Midbrain (tissue), 1 donor: ENCODE results near the gene DZANK1.
"Not testable (repeated sequence)": the region's sequence is repeated elsewhere in the genome, so short reads cannot be mapped to it uniquely, and the experiment has no call there.

Source experiments
- DNase-seq: peaks from one replicate; lab custom pipeline; 2025; lab: John Stamatoyannopoulos, UW

DZANK1 gene

DNA sequence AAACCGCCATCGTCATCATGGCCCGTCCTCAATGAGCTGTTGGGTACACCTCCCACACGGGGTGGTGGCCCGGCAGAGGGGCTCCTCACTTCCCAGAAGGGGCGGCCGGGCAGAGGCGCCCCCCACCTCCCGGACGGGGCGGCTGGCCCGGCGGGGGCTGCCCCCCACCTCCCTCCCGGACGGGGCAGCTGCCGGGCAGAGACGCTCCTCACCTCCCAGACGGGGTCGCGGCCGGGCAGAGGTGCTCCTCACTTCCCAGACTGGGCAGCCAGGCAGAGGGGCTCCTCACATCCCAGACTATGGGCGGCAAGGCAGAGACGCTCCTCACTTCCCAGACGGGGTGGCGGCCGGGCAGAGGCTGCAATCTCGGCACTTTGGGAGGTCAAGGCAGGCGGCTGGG, 91.3 kb downstream of the DZANK1 start:
- not testable (repeated sequence) for DNase-seq

DNA sequence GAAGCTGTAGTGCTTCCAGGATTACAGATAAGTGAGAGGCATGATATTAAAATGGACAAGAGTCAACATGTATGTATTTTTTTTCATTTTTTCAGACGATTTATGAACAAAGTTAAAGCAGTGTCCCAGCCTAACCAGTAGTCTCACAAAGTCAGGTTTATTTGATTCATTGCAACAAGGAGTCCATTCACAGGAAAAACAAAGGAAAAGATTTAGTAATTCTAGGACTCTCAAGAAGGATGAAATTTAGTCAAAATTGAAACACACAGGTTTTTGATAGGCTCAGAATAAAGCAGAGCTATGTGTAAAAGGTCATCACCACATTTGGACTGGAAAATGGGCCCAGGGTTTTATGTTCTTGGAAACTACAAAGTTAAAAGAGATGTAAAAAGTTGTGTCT, 94.5 kb downstream of the DZANK1 start:
- no peak for DNase-seq

DNA sequence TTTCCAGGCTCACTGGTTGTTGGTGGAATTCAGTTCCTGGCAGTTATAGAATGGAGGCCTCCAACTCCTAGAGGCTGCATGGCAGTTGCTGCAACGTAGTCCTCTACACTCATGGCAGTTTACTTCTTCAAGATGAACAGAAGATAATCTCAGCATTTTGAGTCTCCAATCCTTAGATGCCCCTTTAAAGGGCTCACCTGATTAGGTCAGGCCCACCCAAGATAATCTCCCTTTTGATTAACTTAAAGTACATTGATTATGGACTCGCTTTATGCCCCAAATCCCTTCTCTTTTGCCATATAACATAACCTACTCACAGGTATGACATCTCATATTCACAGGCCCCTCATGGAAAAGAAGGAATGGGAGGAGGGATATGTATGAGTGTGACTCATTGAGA, 102.1 kb downstream of the DZANK1 start:
- DNase-seq: no peak

DNA sequence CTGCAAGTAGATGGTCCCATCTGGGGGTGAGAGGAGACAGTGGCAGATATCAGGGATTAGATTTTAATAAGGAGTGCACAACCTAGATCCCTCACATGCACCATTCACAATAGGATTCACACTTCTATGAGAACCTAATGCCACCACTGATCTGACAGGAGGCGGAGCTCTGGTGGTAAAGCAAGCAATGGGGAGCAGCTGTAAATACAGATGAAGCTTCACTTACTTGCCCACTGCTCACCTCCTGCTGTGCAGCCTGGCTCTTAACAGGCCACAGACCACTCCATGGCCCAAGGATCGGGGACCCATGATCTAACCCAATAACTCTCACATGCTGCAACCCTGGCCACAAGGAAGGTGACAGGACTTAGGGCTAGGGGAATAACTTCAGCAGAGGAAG, 103.1 kb downstream of the DZANK1 start:
- no peak for DNase-seq

DNA sequence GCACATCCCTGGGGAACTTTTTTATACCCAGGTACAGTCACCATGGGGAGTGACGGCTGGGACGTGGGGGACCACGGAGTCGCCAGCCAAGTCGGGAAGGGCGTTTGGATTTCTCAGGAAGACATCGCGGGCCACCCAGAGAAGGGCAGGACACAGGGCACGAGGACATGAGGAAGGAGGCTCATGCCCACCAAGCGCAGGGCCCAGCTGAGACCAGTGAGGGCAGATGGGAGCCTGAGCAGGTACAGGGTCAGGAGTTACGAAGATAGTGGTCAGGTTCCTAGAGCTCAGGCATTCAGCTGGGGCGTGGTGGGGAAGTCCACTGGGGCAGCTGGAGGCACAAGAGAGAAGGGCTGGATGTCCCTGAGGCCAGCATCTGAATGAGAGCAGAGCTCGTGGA, 103.9 kb downstream of the DZANK1 start:
- DNase-seq: no peak

DNA sequence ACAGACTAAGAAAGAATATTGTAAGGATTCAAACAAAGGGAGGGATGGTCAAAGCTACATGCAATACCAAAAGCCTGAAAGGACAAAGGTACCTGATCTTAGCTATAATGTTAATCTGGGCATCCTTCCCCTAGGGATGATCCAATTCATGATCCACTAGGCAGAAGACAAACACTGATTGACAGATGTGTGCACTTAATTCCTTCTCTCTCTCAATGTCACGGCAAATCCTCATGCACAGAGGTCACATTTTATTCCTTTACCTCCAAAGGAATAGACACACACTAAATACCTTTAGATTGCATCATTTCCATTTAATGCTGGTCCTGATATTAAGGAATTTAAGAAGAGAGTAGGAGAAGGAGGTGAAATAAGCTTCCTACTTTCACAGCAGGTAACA, 105.2 kb downstream of the DZANK1 start:
- no peak for DNase-seq

DNA sequence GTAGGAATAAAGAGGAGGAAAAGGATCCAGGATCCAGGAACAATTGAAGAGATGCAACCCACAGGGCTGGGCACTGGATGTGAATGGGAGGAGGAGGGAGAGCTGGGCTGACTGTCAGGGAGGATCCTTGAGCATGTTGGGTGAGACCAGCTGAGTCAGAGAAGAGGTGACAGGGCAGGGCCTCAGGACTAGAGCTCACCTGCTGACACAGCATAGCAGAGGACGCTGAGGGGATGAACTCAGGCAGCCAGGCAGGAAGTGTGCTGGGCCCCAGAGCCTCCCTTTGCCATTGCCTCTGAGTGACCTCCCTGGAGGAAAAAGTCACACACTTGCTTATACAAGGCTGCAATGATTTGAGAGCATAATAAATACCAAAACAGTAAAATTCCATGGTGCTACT, 106.2 kb downstream of the DZANK1 start:
- no peak for DNase-seq

DNA sequence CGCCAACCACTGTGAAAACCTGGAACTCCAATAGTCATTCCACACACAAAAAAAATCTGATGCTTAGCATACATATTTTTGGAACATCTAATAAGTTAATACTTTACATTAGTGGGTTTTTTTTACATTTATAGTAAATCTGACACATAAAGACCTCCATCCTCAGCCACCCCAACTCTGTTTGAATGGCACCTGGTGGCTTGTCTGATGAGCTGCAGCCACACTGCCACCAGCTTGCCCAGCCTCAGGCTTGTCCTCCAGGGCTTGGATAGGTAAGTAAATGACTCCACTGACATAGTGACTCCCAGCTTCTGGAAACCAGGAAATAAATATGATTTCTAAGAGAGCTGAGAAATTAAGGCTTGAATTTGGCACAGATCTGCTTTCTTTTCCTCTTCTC, 107.0 kb downstream of the DZANK1 start:
- no peak for DNase-seq

DNA sequence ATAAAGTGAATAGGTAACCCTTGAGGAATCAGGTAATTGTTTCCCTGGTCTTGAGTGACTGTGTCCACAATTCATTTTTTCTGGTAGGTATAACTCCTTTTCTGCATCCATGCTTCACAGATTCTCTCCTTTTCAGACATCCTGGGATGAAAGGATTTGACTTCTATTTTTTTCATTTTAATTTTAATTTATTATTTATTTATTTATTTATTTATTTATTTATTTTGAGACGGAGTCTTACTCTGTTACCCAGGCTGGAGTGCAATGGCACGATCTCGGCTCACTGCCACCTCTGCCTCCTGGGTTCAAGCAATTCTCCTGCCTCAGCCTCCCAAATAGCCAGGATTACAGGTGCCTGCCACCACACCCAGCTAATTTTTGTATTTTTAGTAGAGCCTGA, 117.1 kb downstream of the DZANK1 start:
- DNase-seq: not testable (repeated sequence)
